DOHH2 (cell line): ENCODE measurements around the gene PATZ1.

Experiments used
- H3F3A ChIP-seq: fragments of 200-600 bp; sonication (generic), shearing (Covaris generic); 2 replicates; pipeline ENCODE4 v1.6.0; 2016; ENCODE audit warnings: antibody characterized with exemption, mild to moderate bottlenecking; ENCODE audit not compliant: control insufficient read depth, insufficient read depth
- H3K27ac ChIP-seq: fragments of 200-600 bp; sonication (generic); 2 replicates; pipeline ENCODE4 v1.5.1; 2014; ENCODE audit warnings: low read depth, mild to moderate bottlenecking, low read length, moderate library complexity
- H3K27me3 ChIP-seq: fragments of 200-600 bp; sonication (generic); 2 replicates; pipeline ENCODE4 v1.6.1; 2014; ENCODE audit warnings: mild to moderate bottlenecking, low read length, mixed read lengths; ENCODE audit not compliant: control insufficient read depth
- H3K36me3 ChIP-seq: fragments of 200-600 bp; sonication (generic); 2 replicates; pipeline ENCODE4 v1.6.1; 2014; ENCODE audit warnings: mild to moderate bottlenecking, low read length, moderate library complexity, mixed read lengths; ENCODE audit not compliant: control insufficient read depth
- H3K4me1 ChIP-seq: fragments of 200-600 bp; sonication (generic); 2 replicates; pipeline ENCODE4 v1.6.1; 2014; ENCODE audit warnings: mild to moderate bottlenecking, low read length, mixed read lengths; ENCODE audit not compliant: control insufficient read depth
- H3K4me2 ChIP-seq: fragments of 200-600 bp; sonication (generic); 2 replicates; pipeline ENCODE4 v1.6.0; 2014; ENCODE audit warnings: mild to moderate bottlenecking, low read length, moderate library complexity
- H3K4me3 ChIP-seq: fragments of 200-600 bp; sonication (generic); 2 replicates; pipeline ENCODE4 v1.5.1; 2014; ENCODE audit warnings: mild to moderate bottlenecking, low read length, mixed read lengths
- H3K79me2 ChIP-seq: fragments of 200-600 bp; sonication (generic); 2 replicates; pipeline ENCODE4 v1.6.1; 2014; ENCODE audit warnings: mild to moderate bottlenecking, low read length, mixed read lengths; ENCODE audit not compliant: control insufficient read depth
- H3K9me2 ChIP-seq: fragments of 200-600 bp; sonication (generic); replicated peaks from 2 replicates; pipeline ENCODE4 v1.6.1; 2014; ENCODE audit warnings: mild to moderate bottlenecking, low read length, mixed read lengths; ENCODE audit not compliant: control insufficient read depth
- H3K9me3 ChIP-seq: fragments of 200-600 bp; sonication (generic); 2 replicates; pipeline ENCODE4 v1.6.1; 2014; ENCODE audit warnings: antibody characterized with exemption, low read length, mixed read lengths; ENCODE audit not compliant: control insufficient read depth, insufficient read depth
- H4K20me1 ChIP-seq: fragments of 200-600 bp; sonication (generic); 2 replicates; pipeline ENCODE4 v1.6.0; 2014; ENCODE audit warnings: low read depth, mild to moderate bottlenecking, antibody characterized with exemption, low read length, moderate library complexity; ENCODE audit not compliant: control insufficient read depth, insufficient read depth
- EZH2phosphoT487 ChIP-seq: fragments of 200-600 bp; sonication (generic); IDR thresholded peaks from 2 replicates; pipeline ENCODE4 v1.6.1; 2017; ENCODE audit warnings: borderline replicate concordance, mild to moderate bottlenecking, antibody characterized with exemption, low read length, moderate library complexity, mixed read lengths
- TF ChIP-seq, protein P1 (sequence below): fragments of 200-600 bp; sonication (generic); IDR thresholded peaks from one replicate; pipeline ENCODE4 v1.5.1; 2014; ENCODE audit warnings: antibody characterized with exemption, mild to moderate bottlenecking, low read depth, low read length; ENCODE audit not compliant: poor library complexity, severe bottlenecking

Gene PATZ1

GRCh38 chr22:31347251-31348008, 1.3 kb upstream of the PATZ1 start:
- no peak for TF ChIP-seq EZH2phosphoT487
- TF ChIP-seq, protein P1, sequence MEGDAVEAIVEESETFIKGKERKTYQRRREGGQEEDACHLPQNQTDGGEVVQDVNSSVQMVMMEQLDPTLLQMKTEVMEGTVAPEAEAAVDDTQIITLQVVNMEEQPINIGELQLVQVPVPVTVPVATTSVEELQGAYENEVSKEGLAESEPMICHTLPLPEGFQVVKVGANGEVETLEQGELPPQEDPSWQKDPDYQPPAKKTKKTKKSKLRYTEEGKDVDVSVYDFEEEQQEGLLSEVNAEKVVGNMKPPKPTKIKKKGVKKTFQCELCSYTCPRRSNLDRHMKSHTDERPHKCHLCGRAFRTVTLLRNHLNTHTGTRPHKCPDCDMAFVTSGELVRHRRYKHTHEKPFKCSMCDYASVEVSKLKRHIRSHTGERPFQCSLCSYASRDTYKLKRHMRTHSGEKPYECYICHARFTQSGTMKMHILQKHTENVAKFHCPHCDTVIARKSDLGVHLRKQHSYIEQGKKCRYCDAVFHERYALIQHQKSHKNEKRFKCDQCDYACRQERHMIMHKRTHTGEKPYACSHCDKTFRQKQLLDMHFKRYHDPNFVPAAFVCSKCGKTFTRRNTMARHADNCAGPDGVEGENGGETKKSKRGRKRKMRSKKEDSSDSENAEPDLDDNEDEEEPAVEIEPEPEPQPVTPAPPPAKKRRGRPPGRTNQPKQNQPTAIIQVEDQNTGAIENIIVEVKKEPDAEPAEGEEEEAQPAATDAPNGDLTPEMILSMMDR, result no peak
- no peaks in the 10 kb centered on the region for H3K9me2 ChIP-seq
- peaks cover 32% of the 10 kb centered on the region for H3K4me1 ChIP-seq
- H3K27me3 ChIP-seq, result no peaks in the 10 kb centered on the region
- peaks cover 15% of the 10 kb centered on the region for H3F3A ChIP-seq
- H3K4me3 ChIP-seq, result peak overlapping the region; percentile 82
- H4K20me1 ChIP-seq, result peaks cover 20% of the 10 kb centered on the region
- peaks cover 38% of the 10 kb centered on the region for H3K36me3 ChIP-seq
- H3K9me3 ChIP-seq, result no peaks in the 10 kb centered on the region
- H3K27ac ChIP-seq, result peak overlapping the region; percentile 89
- H3K4me2 ChIP-seq, result peak overlapping the region; percentile 88
- H3K79me2 ChIP-seq, result peaks cover 39% of the 10 kb centered on the region

DNA sequence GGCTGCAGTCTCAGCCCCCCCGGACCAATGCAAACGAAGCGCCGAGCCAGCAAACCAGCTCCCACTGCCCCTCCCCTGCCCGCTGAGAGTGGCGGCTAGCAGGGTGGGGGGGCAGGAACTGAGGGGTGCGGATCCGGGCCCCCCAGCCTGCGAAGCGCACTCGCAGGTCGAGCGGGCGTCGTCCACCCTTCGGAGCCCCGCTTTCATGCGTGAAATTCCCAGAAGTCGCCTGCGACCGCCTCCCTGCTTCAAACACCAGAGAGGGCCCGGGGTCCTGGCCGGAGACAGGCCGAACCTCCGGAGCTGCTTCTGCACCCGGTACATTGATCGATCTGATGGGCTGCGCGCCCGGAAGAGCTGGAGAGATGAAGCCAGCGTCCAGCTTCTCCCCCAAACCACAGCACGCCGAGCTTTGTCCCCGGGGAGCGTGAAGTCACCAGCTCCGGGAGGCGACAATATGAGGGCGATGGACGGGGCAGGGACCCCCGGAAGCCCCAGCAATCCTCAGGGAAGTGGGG, 646 bp upstream of the PATZ1 start:
- peaks cover 45% of the 10 kb centered on the region for H3K36me3 ChIP-seq
- H3K9me2 ChIP-seq, result no peaks in the 10 kb centered on the region
- H3K4me3 ChIP-seq, result peak overlapping the region; percentile 82
- H3K27ac ChIP-seq, result peak overlapping the region; percentile 89
- H3K4me2 ChIP-seq, result peak overlapping the region; percentile 88
- H3K9me3 ChIP-seq, result no peaks in the 10 kb centered on the region
- H3K79me2 ChIP-seq, result peaks cover 46% of the 10 kb centered on the region
- peaks cover 38% of the 10 kb centered on the region for H3K4me1 ChIP-seq
- TF ChIP-seq, protein P1, result no peak
- no peak for TF ChIP-seq EZH2phosphoT487
- H3F3A ChIP-seq, result peaks cover 15% of the 10 kb centered on the region
- peaks cover 24% of the 10 kb centered on the region for H4K20me1 ChIP-seq
- H3K27me3 ChIP-seq, result no peaks in the 10 kb centered on the region

GRCh38 chr22:31345331-31346254, 553 bp downstream of the PATZ1 start:
- peaks cover 58% of the 10 kb centered on the region for H3K79me2 ChIP-seq
- no peaks in the 10 kb centered on the region for H3K9me2 ChIP-seq
- peaks cover 30% of the 10 kb centered on the region for H4K20me1 ChIP-seq
- no peaks in the 10 kb centered on the region for H3K9me3 ChIP-seq
- peak overlapping the region; percentile 97 for H3K4me2 ChIP-seq
- no peaks in the 10 kb centered on the region for H3K27me3 ChIP-seq
- no peak for TF ChIP-seq EZH2phosphoT487
- TF ChIP-seq, protein P1, result peak; percentile 77
- peak overlapping the region; percentile 98 for H3K4me3 ChIP-seq
- peaks cover 57% of the 10 kb centered on the region for H3K36me3 ChIP-seq
- peak overlapping the region; percentile 89 for H3K27ac ChIP-seq
- peaks cover 15% of the 10 kb centered on the region for H3F3A ChIP-seq
- peaks cover 46% of the 10 kb centered on the region for H3K4me1 ChIP-seq
